ENCODE results near the gene PABPC1L. TPM values are rescaled to one million over a fixed set of nuclear protein-coding genes. Genes with fewer than 3 reads are reported as not detected.

The PABPC1L gene
- total and polyA plus RNA-seq, 2 of the 13 experiments (the other 11 are each of a cell fraction or from before 2014, with no cell fraction given), result 30.8 to 252 TPM

DNA sequence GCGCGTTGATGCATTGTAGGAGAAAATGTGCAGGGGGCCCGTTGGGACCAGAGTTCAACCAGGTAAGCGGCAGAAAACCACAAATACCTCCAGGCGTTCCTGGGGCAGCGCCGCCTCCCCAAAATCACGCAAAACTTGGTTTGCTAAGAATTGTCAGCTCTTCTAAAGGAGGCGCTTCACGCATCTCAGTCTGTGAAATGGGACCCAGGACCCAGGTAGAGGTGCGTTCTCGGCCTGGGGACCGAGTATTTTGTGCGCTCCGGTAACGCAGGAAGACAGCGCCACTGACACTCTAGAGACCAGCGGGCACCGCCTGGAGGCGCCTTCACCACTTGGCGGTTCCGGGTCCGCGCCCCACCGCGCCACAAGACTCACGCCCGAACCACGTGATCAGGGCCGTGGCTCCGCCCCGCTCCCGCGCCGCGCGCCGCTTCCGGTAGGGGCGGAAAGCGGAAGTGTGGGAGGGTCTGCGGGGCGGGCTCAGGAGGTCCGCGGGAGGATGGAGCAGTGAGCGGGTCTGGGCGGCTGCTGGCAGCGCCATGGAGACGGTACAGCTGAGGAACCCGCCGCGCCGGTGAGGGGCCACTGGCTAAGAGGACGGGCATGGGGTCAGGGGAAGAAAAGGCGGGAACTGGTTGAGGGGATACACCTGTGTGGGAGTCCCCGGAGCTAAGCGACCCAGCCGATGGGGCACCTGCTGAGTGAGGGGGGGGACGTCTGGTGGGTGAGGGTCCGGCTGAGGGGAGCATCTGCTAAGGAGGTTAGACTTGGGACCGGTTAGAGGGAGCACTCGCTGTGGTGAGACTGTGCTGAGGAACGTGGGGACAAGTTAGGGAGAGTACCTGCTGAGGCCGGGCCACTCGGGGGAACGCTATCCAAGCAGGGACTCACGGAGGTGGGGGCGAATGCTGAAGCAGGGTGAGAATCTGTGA, 56.4 kb downstream of the PABPC1L start, which contains the start of gene STK4 (continued):
- TF ChIP-seq CHD4 (IDR thresholded peaks at IDR 0.05; ENCODE audit: borderline replicate concordance, low read length), result peak; percentile 85
- no peak for TF ChIP-seq ATM (IDR thresholded peaks at IDR 0.05; ENCODE audit: borderline replicate concordance)
- TF ChIP-seq ZMYM2 (CRISPR knock-in tag; IDR thresholded peaks at IDR 0.05), result no peak; the same call in 1 of the 2 replicates
- TF ChIP-seq FOXK2 (IDR thresholded peaks at IDR 0.05), result no peak
- TF ChIP-seq ZNF891 (CRISPR knock-in tag; IDR thresholded peaks at IDR 0.05), result peak; percentile 97
- TF ChIP-seq ZMAT3 (CRISPR knock-in tag; conservative IDR thresholded peaks at IDR 0.05), result peak; percentile 88
- no peak for TF ChIP-seq ZNF577 (CRISPR knock-in tag; IDR thresholded peaks at IDR 0.05; ENCODE audit: borderline replicate concordance, low read depth)
- TF ChIP-seq RELA (CRISPR knock-in tag; IDR thresholded peaks at IDR 0.05), result no peak
- TF ChIP-seq DMAP1 (CRISPR knock-in tag; IDR thresholded peaks at IDR 0.05), result peak; percentile 98
- TF ChIP-seq ZNF296 (CRISPR knock-in tag; conservative IDR thresholded peaks at IDR 0.05), result peak; percentile 92; the same call in 1 of the 2 replicates
- TF ChIP-seq ZBTB21 (CRISPR knock-in tag; IDR thresholded peaks at IDR 0.05), result peak; percentile 49
- peak; percentile 77; the same call in 1 of the 2 replicates for TF ChIP-seq ZNF264 (CRISPR knock-in tag; IDR thresholded peaks at IDR 0.05)
- TF ChIP-seq, protein P1, sequence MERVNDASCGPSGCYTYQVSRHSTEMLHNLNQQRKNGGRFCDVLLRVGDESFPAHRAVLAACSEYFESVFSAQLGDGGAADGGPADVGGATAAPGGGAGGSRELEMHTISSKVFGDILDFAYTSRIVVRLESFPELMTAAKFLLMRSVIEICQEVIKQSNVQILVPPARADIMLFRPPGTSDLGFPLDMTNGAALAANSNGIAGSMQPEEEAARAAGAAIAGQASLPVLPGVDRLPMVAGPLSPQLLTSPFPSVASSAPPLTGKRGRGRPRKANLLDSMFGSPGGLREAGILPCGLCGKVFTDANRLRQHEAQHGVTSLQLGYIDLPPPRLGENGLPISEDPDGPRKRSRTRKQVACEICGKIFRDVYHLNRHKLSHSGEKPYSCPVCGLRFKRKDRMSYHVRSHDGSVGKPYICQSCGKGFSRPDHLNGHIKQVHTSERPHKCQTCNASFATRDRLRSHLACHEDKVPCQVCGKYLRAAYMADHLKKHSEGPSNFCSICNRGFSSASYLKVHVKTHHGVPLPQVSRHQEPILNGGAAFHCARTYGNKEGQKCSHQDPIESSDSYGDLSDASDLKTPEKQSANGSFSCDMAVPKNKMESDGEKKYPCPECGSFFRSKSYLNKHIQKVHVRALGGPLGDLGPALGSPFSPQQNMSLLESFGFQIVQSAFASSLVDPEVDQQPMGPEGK (CRISPR knock-in tag; IDR thresholded peaks at IDR 0.05), result peak; percentile 68
- TF ChIP-seq, protein P2, sequence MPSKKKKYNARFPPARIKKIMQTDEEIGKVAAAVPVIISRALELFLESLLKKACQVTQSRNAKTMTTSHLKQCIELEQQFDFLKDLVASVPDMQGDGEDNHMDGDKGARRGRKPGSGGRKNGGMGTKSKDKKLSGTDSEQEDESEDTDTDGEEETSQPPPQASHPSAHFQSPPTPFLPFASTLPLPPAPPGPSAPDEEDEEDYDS (CRISPR knock-in tag; IDR thresholded peaks at IDR 0.05), result peak; percentile 91
- TF ChIP-seq HOXA9 (CRISPR knock-in tag; IDR thresholded peaks at IDR 0.05; ENCODE audit: borderline replicate concordance), result no peak
- peak; percentile 99 for TF ChIP-seq SPEN (CRISPR knock-in tag; IDR thresholded peaks at IDR 0.05; ENCODE audit: low read depth)
- peak; percentile 94 for TF ChIP-seq ZNF546 (CRISPR knock-in tag; conservative IDR thresholded peaks at IDR 0.05)
- TF ChIP-seq ZNF703 (CRISPR knock-in tag; IDR thresholded peaks at IDR 0.05; ENCODE audit: borderline replicate concordance), result 0 out of 2 replicates have a peak, but pooled peaks have one; percentile 3
- TF ChIP-seq, protein P3, sequence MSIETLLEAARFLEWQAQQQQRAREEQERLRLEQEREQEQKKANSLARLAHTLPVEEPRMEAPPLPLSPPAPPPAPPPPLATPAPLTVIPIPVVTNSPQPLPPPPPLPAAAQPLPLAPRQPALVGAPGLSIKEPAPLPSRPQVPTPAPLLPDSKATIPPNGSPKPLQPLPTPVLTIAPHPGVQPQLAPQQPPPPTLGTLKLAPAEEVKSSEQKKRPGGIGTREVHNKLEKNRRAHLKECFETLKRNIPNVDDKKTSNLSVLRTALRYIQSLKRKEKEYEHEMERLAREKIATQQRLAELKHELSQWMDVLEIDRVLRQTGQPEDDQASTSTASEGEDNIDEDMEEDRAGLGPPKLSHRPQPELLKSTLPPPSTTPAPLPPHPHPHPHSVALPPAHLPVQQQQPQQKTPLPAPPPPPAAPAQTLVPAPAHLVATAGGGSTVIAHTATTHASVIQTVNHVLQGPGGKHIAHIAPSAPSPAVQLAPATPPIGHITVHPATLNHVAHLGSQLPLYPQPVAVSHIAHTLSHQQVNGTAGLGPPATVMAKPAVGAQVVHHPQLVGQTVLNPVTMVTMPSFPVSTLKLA (IDR thresholded peaks at IDR 0.05), result peak; percentile 89
- TF ChIP-seq ASH2L (IDR thresholded peaks at IDR 0.05; ENCODE audit: insufficient read length, low read depth, low read length), result peak; percentile 98
- TF ChIP-seq ZNF709 (CRISPR knock-in tag; IDR thresholded peaks at IDR 0.05), result peak; percentile 99
- peak; percentile 94 for TF ChIP-seq ZKSCAN8 (CRISPR knock-in tag; IDR thresholded peaks at IDR 0.05; ENCODE audit: borderline replicate concordance)
- TF ChIP-seq YEATS2 (CRISPR knock-in tag; IDR thresholded peaks at IDR 0.05; ENCODE audit: borderline replicate concordance), result peak; percentile 97
- TF ChIP-seq PHF21A (CRISPR knock-in tag; IDR thresholded peaks at IDR 0.05), result peak; percentile 92
- TF ChIP-seq NR1H2 (CRISPR knock-in tag; IDR thresholded peaks at IDR 0.05; ENCODE audit: borderline replicate concordance, low read depth), result no peak
- peak; percentile 92 for TF ChIP-seq BRD4 (CRISPR knock-in tag; IDR thresholded peaks at IDR 0.05)
- peak; percentile 71; the same call in 1 of the 2 replicates for TF ChIP-seq CBX5 (CRISPR knock-in tag; IDR thresholded peaks at IDR 0.05; ENCODE audit: borderline replicate concordance)
- peak; percentile 95 for TF ChIP-seq KDM5B (CRISPR knock-in tag; IDR thresholded peaks at IDR 0.05; ENCODE audit: borderline replicate concordance)

Measured in HepG2 (cell line).